ENCODE results near the gene GIMAP2.

The GIMAP2 gene

GRCh38 chr7:150685219-150686029 is at the start of gene GIMAP2:
Gene GIMAP2, plus strand, starts transcription at chr7:150685706. Its CDS starts 1,354 bp downstream, at chr7:150687060.
- Histone ChIP-seq H3K4me1 (ENCODE audit: insufficient read depth, insufficient read length) (no peaks in the 10 kb centered on the region), H3K9ac (ENCODE audit: insufficient read length, low read depth) (no peak within 1 kb of the TSS), H3K36me3 (ENCODE audit: insufficient read depth, insufficient read length, low read length) (no peaks in the 10 kb centered on the region), H3K27me3 (ENCODE audit: insufficient read depth, insufficient read length) (peaks cover 7% of the 10 kb centered on the region), H3K9me3 (ENCODE audit: insufficient read depth, low read length) (no peaks in the 10 kb centered on the region), H3K4me3 (ENCODE audit: insufficient read length, low read depth) (no peak within 1 kb of the TSS)
- TF ChIP-seq YY1 (IDR thresholded peaks at IDR 0.05; ENCODE audit: insufficient read depth, insufficient read length) (no peak), ZNF274 (IDR thresholded peaks at IDR 0.05; ENCODE audit: low read depth, low read length) (no peak), SUZ12 (IDR thresholded peaks at IDR 0.05; ENCODE audit: extremely low read depth, insufficient read depth, insufficient read length) (no peak)
- no peak for DNase-seq (ENCODE audit: low read depth, low spot score)

GRCh38 chr7:150641854-150642253 is 43.7 kb upstream of the GIMAP2 start:
- no peak for DNase-seq (ENCODE audit: low read depth, low spot score)
- Histone ChIP-seq H3K9ac (ENCODE audit: insufficient read length, low read depth) (no peak overlapping the region), H3K9me3 (ENCODE audit: insufficient read depth, low read length) (peaks cover 4% of the 10 kb centered on the region; the same call in 1 of the 2 replicates), H3K36me3 (ENCODE audit: insufficient read depth, insufficient read length, low read length) (no peaks in the 10 kb centered on the region), H3K4me1 (ENCODE audit: insufficient read depth, insufficient read length) (no peaks in the 10 kb centered on the region), H3K4me3 (ENCODE audit: insufficient read length, low read depth) (no peak overlapping the region), H3K27me3 (ENCODE audit: insufficient read depth, insufficient read length) (no peaks in the 10 kb centered on the region)
- TF ChIP-seq ZNF274 (IDR thresholded peaks at IDR 0.05; ENCODE audit: low read depth, low read length) = no peak
- TF ChIP-seq SUZ12 (IDR thresholded peaks at IDR 0.05; ENCODE audit: extremely low read depth, insufficient read depth, insufficient read length) = no peak
- no peak for TF ChIP-seq YY1 (IDR thresholded peaks at IDR 0.05; ENCODE audit: insufficient read depth, insufficient read length)

GRCh38 chr7:150642926-150643325 is 42.6 kb upstream of the GIMAP2 start:
- no peak for DNase-seq (ENCODE audit: low read depth, low spot score)
- Histone ChIP-seq H3K27me3 (ENCODE audit: insufficient read depth, insufficient read length) (no peaks in the 10 kb centered on the region), H3K4me1 (ENCODE audit: insufficient read depth, insufficient read length) (no peaks in the 10 kb centered on the region), H3K36me3 (ENCODE audit: insufficient read depth, insufficient read length, low read length) (no peaks in the 10 kb centered on the region), H3K9me3 (ENCODE audit: insufficient read depth, low read length) (peaks cover 4% of the 10 kb centered on the region; the same call in 1 of the 2 replicates), H3K4me3 (ENCODE audit: insufficient read length, low read depth) (no peak overlapping the region), H3K9ac (ENCODE audit: insufficient read length, low read depth) (no peak overlapping the region)
- TF ChIP-seq SUZ12 (IDR thresholded peaks at IDR 0.05; ENCODE audit: extremely low read depth, insufficient read depth, insufficient read length) (no peak), YY1 (IDR thresholded peaks at IDR 0.05; ENCODE audit: insufficient read depth, insufficient read length) (no peak), ZNF274 (IDR thresholded peaks at IDR 0.05; ENCODE audit: low read depth, low read length) (no peak)

GRCh38 chr7:150645259-150646020 is 40.1 kb upstream of the GIMAP2 start:
- no peak for DNase-seq (ENCODE audit: low read depth, low spot score)
- no peaks in the 10 kb centered on the region for H3K4me1 ChIP-seq (ENCODE audit: insufficient read depth, insufficient read length)
- H3K9me3 ChIP-seq (ENCODE audit: insufficient read depth, low read length) = no peaks in the 10 kb centered on the region

GRCh38 chr7:150648353-150649079 is 37.0 kb upstream of the GIMAP2 start:
- Histone ChIP-seq H3K4me3 (ENCODE audit: insufficient read length, low read depth) (no peak overlapping the region), H3K9ac (ENCODE audit: insufficient read length, low read depth) (no peak overlapping the region), H3K36me3 (ENCODE audit: insufficient read depth, insufficient read length, low read length) (no peaks in the 10 kb centered on the region), H3K4me1 (ENCODE audit: insufficient read depth, insufficient read length) (no peaks in the 10 kb centered on the region), H3K27me3 (ENCODE audit: insufficient read depth, insufficient read length) (no peaks in the 10 kb centered on the region), H3K9me3 (ENCODE audit: insufficient read depth, low read length) (no peaks in the 10 kb centered on the region)
- no peak for DNase-seq (ENCODE audit: low read depth, low spot score)
- TF ChIP-seq YY1 (IDR thresholded peaks at IDR 0.05; ENCODE audit: insufficient read depth, insufficient read length) (no peak), ZNF274 (IDR thresholded peaks at IDR 0.05; ENCODE audit: low read depth, low read length) (no peak)

More at GRCh38 chr7:150645259-150646020, 40.1 kb upstream of the GIMAP2 start:
- H3K4me3 ChIP-seq (ENCODE audit: insufficient read length, low read depth) = no peak overlapping the region
- no peaks in the 10 kb centered on the region for H3K27me3 ChIP-seq (ENCODE audit: insufficient read depth, insufficient read length)
- no peak overlapping the region for H3K9ac ChIP-seq (ENCODE audit: insufficient read length, low read depth)
- H3K36me3 ChIP-seq (ENCODE audit: insufficient read depth, insufficient read length, low read length) = no peaks in the 10 kb centered on the region
- TF ChIP-seq SUZ12 (IDR thresholded peaks at IDR 0.05; ENCODE audit: extremely low read depth, insufficient read depth, insufficient read length) (no peak), ZNF274 (IDR thresholded peaks at IDR 0.05; ENCODE audit: low read depth, low read length) (no peak), YY1 (IDR thresholded peaks at IDR 0.05; ENCODE audit: insufficient read depth, insufficient read length) (no peak)

GRCh38 chr7:150649080-150649385 is 36.5 kb upstream of the GIMAP2 start:
- no peaks in the 10 kb centered on the region for H3K36me3 ChIP-seq (ENCODE audit: insufficient read depth, insufficient read length, low read length)
- H3K4me1 ChIP-seq (ENCODE audit: insufficient read depth, insufficient read length) = no peaks in the 10 kb centered on the region
- no peaks in the 10 kb centered on the region for H3K27me3 ChIP-seq (ENCODE audit: insufficient read depth, insufficient read length)
- H3K4me3 ChIP-seq (ENCODE audit: insufficient read length, low read depth) = no peak overlapping the region
- H3K9ac ChIP-seq (ENCODE audit: insufficient read length, low read depth) = no peak overlapping the region
- no peaks in the 10 kb centered on the region for H3K9me3 ChIP-seq (ENCODE audit: insufficient read depth, low read length)
- no peak for TF ChIP-seq YY1 (IDR thresholded peaks at IDR 0.05; ENCODE audit: insufficient read depth, insufficient read length)
- no peak for TF ChIP-seq SUZ12 (IDR thresholded peaks at IDR 0.05; ENCODE audit: extremely low read depth, insufficient read depth, insufficient read length)
- no peak for TF ChIP-seq ZNF274 (IDR thresholded peaks at IDR 0.05; ENCODE audit: low read depth, low read length)
- DNase-seq (ENCODE audit: low read depth, low spot score) = no peak

Measured in NT2/D1 (cell line).